Measurements from ENCODE around the gene RCL1. TPM values are rescaled to one million over a fixed set of nuclear protein-coding genes. Genes with fewer than 3 reads are reported as not detected.

The RCL1 gene
- total RNA-seq, 1 experiment from 2014 or later = 52.2 TPM

- Histone ChIP-seq H3F3A (ENCODE audit: low read length, unreplicated experiment) (peaks cover 8% of the 10 kb centered on the region), H4K20me1 (ENCODE audit: low read length) (no peaks in the 10 kb centered on the region), H2AFZ (ENCODE audit: low read length) (no peak overlapping the region), H3K4me3 (ENCODE audit: low read length) (no peak overlapping the region), H3K27me3 (ENCODE audit: low read length) (no peaks in the 10 kb centered on the region), H3K79me2 (ENCODE audit: low read length) (peaks cover 77% of the 10 kb centered on the region), H3K9me3 (ENCODE audit: low read length) (no peaks in the 10 kb centered on the region), H3K9ac (ENCODE audit: low read length) (peak overlapping the region; percentile 72; the same call in 1 of the 2 replicates), H3K9me2 (replicated peaks; ENCODE audit: low read length) (no peaks in the 10 kb centered on the region), H3K4me1 (ENCODE audit: insufficient read depth, low read length) (peaks cover 70% of the 10 kb centered on the region), H3K27ac (ENCODE audit: low read length) (peak overlapping the region; percentile 97), H3K4me2 (ENCODE audit: low read length) (peak overlapping the region; percentile 30; the same call in 1 of the 2 replicates), H3K36me3 (ENCODE audit: low read depth, low read length) (peaks cover 11% of the 10 kb centered on the region; the same call in 1 of the 2 replicates)
- TF ChIP-seq EZH2phosphoT487 (IDR thresholded peaks at IDR 0.05; ENCODE audit: borderline replicate concordance, low read length) = no peak
- TF ChIP-seq EZH2 (IDR thresholded peaks at IDR 0.05; ENCODE audit: low read length, unreplicated experiment) = no peak
- TF ChIP-seq, protein P1, sequence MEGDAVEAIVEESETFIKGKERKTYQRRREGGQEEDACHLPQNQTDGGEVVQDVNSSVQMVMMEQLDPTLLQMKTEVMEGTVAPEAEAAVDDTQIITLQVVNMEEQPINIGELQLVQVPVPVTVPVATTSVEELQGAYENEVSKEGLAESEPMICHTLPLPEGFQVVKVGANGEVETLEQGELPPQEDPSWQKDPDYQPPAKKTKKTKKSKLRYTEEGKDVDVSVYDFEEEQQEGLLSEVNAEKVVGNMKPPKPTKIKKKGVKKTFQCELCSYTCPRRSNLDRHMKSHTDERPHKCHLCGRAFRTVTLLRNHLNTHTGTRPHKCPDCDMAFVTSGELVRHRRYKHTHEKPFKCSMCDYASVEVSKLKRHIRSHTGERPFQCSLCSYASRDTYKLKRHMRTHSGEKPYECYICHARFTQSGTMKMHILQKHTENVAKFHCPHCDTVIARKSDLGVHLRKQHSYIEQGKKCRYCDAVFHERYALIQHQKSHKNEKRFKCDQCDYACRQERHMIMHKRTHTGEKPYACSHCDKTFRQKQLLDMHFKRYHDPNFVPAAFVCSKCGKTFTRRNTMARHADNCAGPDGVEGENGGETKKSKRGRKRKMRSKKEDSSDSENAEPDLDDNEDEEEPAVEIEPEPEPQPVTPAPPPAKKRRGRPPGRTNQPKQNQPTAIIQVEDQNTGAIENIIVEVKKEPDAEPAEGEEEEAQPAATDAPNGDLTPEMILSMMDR (conservative IDR thresholded peaks at IDR 0.05; ENCODE audit: low read depth, low read length) = no peak
- ChIA-PET CTCF (no interaction called here), POLR2A (ENCODE audit: unreplicated experiment) (no interaction called here)
- DNase-seq = peak; percentile 66
- ATAC-seq = no peak
- intact Hi-C loops (cut with micrococcal nuclease) = loop anchor here (5.0 kb wide), 2 partner anchors 34 to 156 kb away; partner anchors contain the start of gene JAK2
- no TSS peak for BruUV-seq (replicated peaks)
These were observed 38.4 kb downstream of the RCL1 start for GRCh38 chr9:4831119-4831518.

GRCh38 chr9:4831944-4832343 is 39.2 kb downstream of the RCL1 start:
- ChIA-PET POLR2A (ENCODE audit: unreplicated experiment) (interaction anchor here (0.8 kb wide), 1 partner anchor 1404 kb away, joined by 5 read pairs; no protein-coding TSS in a partner anchor), CTCF (no interaction called here)
- ATAC-seq = no peak
- TF ChIP-seq EZH2 (IDR thresholded peaks at IDR 0.05; ENCODE audit: low read length, unreplicated experiment) = no peak
- TF ChIP-seq, protein P1 (conservative IDR thresholded peaks at IDR 0.05; ENCODE audit: low read depth, low read length) = no peak
- TF ChIP-seq EZH2phosphoT487 (IDR thresholded peaks at IDR 0.05; ENCODE audit: borderline replicate concordance, low read length) = no peak
- H3K4me1 ChIP-seq (ENCODE audit: insufficient read depth, low read length) = peaks cover 70% of the 10 kb centered on the region
- H3F3A ChIP-seq (ENCODE audit: low read length, unreplicated experiment) = peaks cover 8% of the 10 kb centered on the region
- peak overlapping the region; percentile 30 for H3K4me2 ChIP-seq (ENCODE audit: low read length)
- intact Hi-C loops (cut with micrococcal nuclease) = loop anchor here (5.0 kb wide), 2 partner anchors 35 to 155 kb away; partner anchors contain the start of gene JAK2
- peak overlapping the region; percentile 72 for H3K9ac ChIP-seq (ENCODE audit: low read length)
- H3K27ac ChIP-seq (ENCODE audit: low read length) = peak overlapping the region; percentile 97
- no peak for DNase-seq
- no peak overlapping the region for H2AFZ ChIP-seq (ENCODE audit: low read length)
- no peak overlapping the region for H3K4me3 ChIP-seq (ENCODE audit: low read length)
- H3K9me3 ChIP-seq (ENCODE audit: low read length) = no peaks in the 10 kb centered on the region
- peaks cover 13% of the 10 kb centered on the region; the same call in 1 of the 2 replicates for H3K36me3 ChIP-seq (ENCODE audit: low read depth, low read length)
- no peaks in the 10 kb centered on the region for H3K27me3 ChIP-seq (ENCODE audit: low read length)
- no peaks in the 10 kb centered on the region for H3K9me2 ChIP-seq (replicated peaks; ENCODE audit: low read length)
- H4K20me1 ChIP-seq (ENCODE audit: low read length) = no peaks in the 10 kb centered on the region
- no TSS peak for BruUV-seq (replicated peaks)
- H3K79me2 ChIP-seq (ENCODE audit: low read length) = peaks cover 77% of the 10 kb centered on the region

Measured in PC-3 (cell line).